A673 (cell line): ENCODE measurements around the gene LEFTY2.
"Not testable (repeated sequence)": the region's sequence is repeated elsewhere in the genome, so short reads cannot be mapped to it uniquely, and the experiment has no call there.

ENCODE experiments used
- CTCF ChIP-seq: fragments of 300-800, 200-600 bp; sonication (generic); conservative IDR thresholded peaks from 2 replicates; pipeline ENCODE4 v1.5.1; 2017; ENCODE audit warnings: low read depth, mild to moderate bottlenecking, antibody characterized with exemption, low read length, moderate library complexity, mixed read lengths
- EZH2 ChIP-seq: fragments of 200-600 bp; sonication (generic); IDR thresholded peaks from 2 replicates; pipeline ENCODE4 v1.6.1; 2017; ENCODE audit warnings: borderline replicate concordance, low read depth, mild to moderate bottlenecking, mixed read lengths, antibody characterized with exemption, low read length; ENCODE audit not compliant: poor library complexity, severe bottlenecking

DNA sequence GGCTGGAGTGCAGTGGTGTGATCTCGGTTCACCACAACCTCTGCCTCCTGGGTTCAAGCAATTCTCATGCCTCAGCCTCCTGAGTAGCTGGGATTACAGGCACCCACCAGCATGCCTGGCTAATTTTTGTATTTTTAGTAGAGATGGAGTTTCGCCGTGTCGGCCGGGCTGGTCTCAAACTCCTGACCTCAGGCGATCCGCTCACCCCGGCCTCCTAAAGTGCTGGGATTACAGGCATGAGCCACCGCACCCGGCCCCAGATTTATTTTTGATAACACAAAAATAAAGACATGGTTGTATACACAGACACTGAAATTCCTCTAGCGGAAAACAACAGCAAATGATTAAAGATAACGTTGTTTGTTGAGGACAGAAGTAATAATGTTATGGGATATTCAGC is 34.1 kb upstream of the LEFTY2 start:
- TF ChIP-seq CTCF, EZH2: not testable (repeated sequence)
